IMR-90 (cell line): Measurements from ENCODE around the gene BCL2. TPM values are rescaled to one million over a fixed set of nuclear protein-coding genes. Genes with fewer than 3 reads are reported as not detected.

Source experiments
- ATAC-seq: fragments of 200-7000 bp; cut with Tn5 transposase; 2 replicates; pipeline ENCODE4 v1.9.1; 2020; ENCODE audit warnings: low read depth, mild to moderate bottlenecking, moderate library complexity
- BruUV-seq: library from RNA; stranded (reverse); fragments of 400-500 nt; replicated peaks from 2 replicates; lab custom pipeline; 2021; lab: Mats Ljungman, UMichigan
- CTCF ChIA-PET: fragments of 300-600 bp; formaldehyde crosslinking; extraction: SDS; loops from one replicate; lab custom pipeline; 2021; ENCODE audit warnings: antibody characterized with exemption; lab: Yijun Ruan, JAX
- POLR2A ChIA-PET: fragments of 300-600 bp; sonication (Branson Sonifier 250); formaldehyde crosslinking; loops from one replicate; lab custom pipeline; 2022; ENCODE audit warnings: antibody characterized with exemption; ENCODE audit not compliant: unreplicated experiment; lab: Charles Lee
- DNase-seq: peaks from one replicate; pipeline ENCODE4 v3.0.0; 2013
- H2AFZ ChIP-seq: replicated peaks from 2 replicates; pipeline ENCODE3; 2013; ENCODE audit warnings: low read length, mild to moderate bottlenecking; ENCODE audit not compliant: poor library complexity
- H2AK5ac ChIP-seq: 2 replicates; pipeline ENCODE4 v1.6.1; 2013; ENCODE audit warnings: low read depth, low read length, inconsistent platforms
- H2AK9ac ChIP-seq: replicated peaks from 2 replicates; pipeline ENCODE3; 2013; ENCODE audit warnings: mild to moderate bottlenecking, low read depth, low read length, moderate library complexity; ENCODE audit not compliant: poor library complexity
- H2BK120ac ChIP-seq: 2 replicates; pipeline ENCODE4 v1.6.1; 2013; ENCODE audit warnings: low read depth, low read length, inconsistent platforms
- H2BK15ac ChIP-seq: 3 replicates; pipeline ENCODE4 v1.6.1; 2013; ENCODE audit warnings: low read depth, low read length, inconsistent platforms
- H2BK20ac ChIP-seq: 2 replicates; pipeline ENCODE4 v1.6.1; 2013; ENCODE audit warnings: low read depth, mild to moderate bottlenecking, inconsistent platforms, low read length, moderate library complexity
- H2BK5ac ChIP-seq: 2 replicates; pipeline ENCODE4 v1.6.1; 2013; ENCODE audit warnings: mild to moderate bottlenecking, low read depth, low read length, inconsistent platforms; ENCODE audit not compliant: poor library complexity, severe bottlenecking
- H3K14ac ChIP-seq: replicated peaks from 2 replicates; pipeline ENCODE4 v1.6.1; 2013; ENCODE audit warnings: low read depth, low read length, inconsistent platforms
- H3K18ac ChIP-seq: 2 replicates; pipeline ENCODE4 v1.6.1; 2013; ENCODE audit warnings: low read depth, low read length, control low read depth
- H3K23ac ChIP-seq: 2 replicates; pipeline ENCODE4 v1.6.1; 2013; ENCODE audit warnings: low read depth, low read length, inconsistent platforms
- H3K27ac ChIP-seq: 2 replicates; pipeline ENCODE4 v1.5.1; 2013; ENCODE audit warnings: mild to moderate bottlenecking, control low read depth, low read length; ENCODE audit not compliant: insufficient read depth
- H3K27me3 ChIP-seq: 2 replicates; pipeline ENCODE4 v1.6.1; 2013; ENCODE audit warnings: low read length; ENCODE audit not compliant: control insufficient read depth, insufficient read depth
- H3K36me3 ChIP-seq: 2 replicates; pipeline ENCODE4 v1.6.1; 2013; ENCODE audit warnings: low read length, mixed read lengths; ENCODE audit not compliant: control insufficient read depth, insufficient read depth
- H3K4ac ChIP-seq: 2 replicates; pipeline ENCODE4 v1.6.1; 2013; ENCODE audit warnings: low read depth, low read length, inconsistent platforms
- H3K4me1 ChIP-seq: 2 replicates; pipeline ENCODE4 v1.6.1; 2013; ENCODE audit warnings: low read length, mixed read lengths; ENCODE audit not compliant: control insufficient read depth, insufficient read depth
- H3K4me2 ChIP-seq: 2 replicates; pipeline ENCODE4 v1.6.1; 2013; ENCODE audit warnings: low read depth, mild to moderate bottlenecking, control low read depth, low read length, moderate library complexity
- H3K4me3 ChIP-seq: 2 replicates; pipeline ENCODE4 v1.5.1; 2013; ENCODE audit warnings: low read depth, mild to moderate bottlenecking, control low read depth, low read length, moderate library complexity; ENCODE audit not compliant: insufficient read depth
- H3K56ac ChIP-seq: 2 replicates; pipeline ENCODE4 v1.6.1; 2013; ENCODE audit warnings: low read length, inconsistent platforms; ENCODE audit not compliant: insufficient read depth; ENCODE audit errors: extremely low read depth
- H3K79me1 ChIP-seq, 2 experiments: 2 replicates each; pipeline ENCODE4 v1.6.1; 2013; ENCODE audit warnings: low read length in 2 of 2, inconsistent platforms in 1 of 2, low read depth in 1 of 2
- H3K9ac ChIP-seq: 2 replicates; pipeline ENCODE4 v1.6.1; 2013; ENCODE audit warnings: low read depth, low read length, control low read depth
- H3K9me1 ChIP-seq: 2 replicates; pipeline ENCODE4 v1.6.1; 2013; ENCODE audit warnings: low read length, inconsistent platforms; ENCODE audit not compliant: insufficient read depth
- H3K9me3 ChIP-seq: 2 replicates; pipeline ENCODE4 v1.6.1; 2013; ENCODE audit warnings: low read length; ENCODE audit not compliant: control insufficient read depth, insufficient read depth
- H4K20me1 ChIP-seq: 2 replicates; pipeline ENCODE4 v1.6.1; 2013; ENCODE audit warnings: low read length, inconsistent platforms; ENCODE audit not compliant: insufficient read depth
- H4K5ac ChIP-seq: 2 replicates; pipeline ENCODE4 v1.6.1; 2013; ENCODE audit warnings: mild to moderate bottlenecking, low read depth, low read length, control low read depth
- H4K8ac ChIP-seq, 2 experiments: 2 replicates each; pipeline ENCODE4 v1.6.1; 2013; ENCODE audit warnings: low read depth in 2 of 2, low read length in 2 of 2, control low read depth in 1 of 2, inconsistent platforms in 1 of 2
- H4K91ac ChIP-seq: 2 replicates; pipeline ENCODE4 v1.6.1; 2013; ENCODE audit warnings: low read depth, low read length, inconsistent platforms; ENCODE audit not compliant: insufficient read depth
- BHLHE40 ChIP-seq: fragments of 150-350 bp; IDR thresholded peaks from 2 replicates; pipeline ENCODE4 v1.6.1; 2016; ENCODE audit warnings: mild to moderate bottlenecking, low read depth, low read length
- CEBPB ChIP-seq: IDR thresholded peaks from 2 replicates; pipeline ENCODE4 v1.6.1; 2012; ENCODE audit warnings: low read depth, low read length, improper control_type of control experiment
- CTCF ChIP-seq: conservative IDR thresholded peaks from 2 replicates; pipeline ENCODE4 v1.5.1; 2012; ENCODE audit warnings: mild to moderate bottlenecking, low read depth, low read length, improper control_type of control experiment
- ELK1 ChIP-seq: fragments of 150-350 bp; IDR thresholded peaks from 2 replicates; pipeline ENCODE4 v1.6.1; 2016; ENCODE audit warnings: low read depth, mild to moderate bottlenecking, low read length, moderate library complexity, borderline replicate concordance
- FOS ChIP-seq: fragments of 150-350 bp; IDR thresholded peaks from 2 replicates; pipeline ENCODE4 v1.6.1; 2016; ENCODE audit warnings: low read depth, low read length
- MAFK ChIP-seq: IDR thresholded peaks from 2 replicates; pipeline ENCODE4 v1.6.1; 2012; ENCODE audit warnings: low read depth, low read length, improper control_type of control experiment
- MAZ ChIP-seq: IDR thresholded peaks from 2 replicates; pipeline ENCODE4 v1.6.1; 2012; ENCODE audit warnings: low read depth, mild to moderate bottlenecking, low read length, improper control_type of control experiment, moderate library complexity, borderline replicate concordance
- MXI1 ChIP-seq: IDR thresholded peaks from 2 replicates; pipeline ENCODE4 v1.6.1; 2012; ENCODE audit warnings: low read depth, mild to moderate bottlenecking, low read length, moderate library complexity, borderline replicate concordance
- NFE2L2 ChIP-seq: fragments of 150-350 bp; IDR thresholded peaks from 2 replicates; pipeline ENCODE4 v1.6.1; 2016; ENCODE audit warnings: low read depth, mild to moderate bottlenecking, low read length
- POLR2A ChIP-seq: IDR thresholded peaks from 2 replicates; pipeline ENCODE4 v1.6.1; 2012; ENCODE audit warnings: mild to moderate bottlenecking, low read depth, low read length
- RAD21 ChIP-seq: IDR thresholded peaks from 2 replicates; pipeline ENCODE4 v1.6.1; 2012; ENCODE audit warnings: low read length, improper control_type of control experiment
- RCOR1 ChIP-seq: IDR thresholded peaks from 2 replicates; pipeline ENCODE4 v1.6.1; 2012; ENCODE audit warnings: mild to moderate bottlenecking, low read length, improper control_type of control experiment; ENCODE audit not compliant: insufficient replicate concordance
- RFX5 ChIP-seq: IDR thresholded peaks from 2 replicates; pipeline ENCODE4 v1.8.0; 2012; ENCODE audit warnings: low read depth, mild to moderate bottlenecking, low read length, moderate library complexity
- SMC3 ChIP-seq: fragments of 150-350 bp; IDR thresholded peaks from 2 replicates; pipeline ENCODE4 v1.6.1; 2016; ENCODE audit warnings: low read depth, mild to moderate bottlenecking, antibody characterized with exemption, low read length, moderate library complexity
- USF2 ChIP-seq: fragments of 150-350 bp; IDR thresholded peaks from 2 replicates; pipeline ENCODE4 v1.6.1; 2017; ENCODE audit warnings: mild to moderate bottlenecking, antibody characterized with exemption, low read length, low read depth
- WGBS, 2 experiments: methylation state at CpG; one replicate each; pipeline versions ENCODE4 v1.1.5 to v1.1.7; 2013; ENCODE audit warnings: missing lambda C conversion rate in 2 of 2; ENCODE audit not compliant: insufficient read length in 1 of 2; ENCODE audit errors: extremely low coverage in 2 of 2; 5-methylcytosine and 5-hydroxymethylcytosine counted together
- dilution Hi-C: fragments of 300-500 bp; cut with HindIII; formaldehyde crosslinking; loops from one replicate; pipeline ENCODE4 v1.14.3; 2018; ENCODE audit warnings: low sequenced_read_pairs; ENCODE audit not compliant: unreplicated experiment
- in situ Hi-C: fragments of 300-500 bp; cut with MboI; formaldehyde crosslinking; loops from 3 replicates; pipeline ENCODE4 v1.14.3; 2019; ENCODE audit warnings: low sequenced_read_pairs, inconsistent platforms, mixed read lengths
- intact Hi-C: fragments of 100-400 bp; cut with micrococcal nuclease; formaldehyde crosslinking; loops from 2 replicates; pipeline ENCODE4 v1.10.0; 2022
- polyA plus RNA-seq, 3 experiments: library from polyadenylated mRNA; depleted of rRNA; stranded (reverse); fragments of >200 nt; gene quantifications; 2 replicates each; pipeline ENCODE4 v1.2.3, GENCODE V29; 2012; ENCODE audit warnings: low replicate concordance in 1 of 3
- total RNA-seq: library from RNA; depleted of rRNA; stranded (reverse); fragments of >200 nt; gene quantifications from 2 replicates; pipeline ENCODE4 v1.2.3, GENCODE V29; 2012

The BCL2 gene
- total and polyA plus RNA-seq, 2 of the 4 experiments (the other 2 are of a cell fraction) = 0.24 to 0.54 TPM

GRCh38 chr18:63099848-63100629, 219.5 kb downstream of the BCL2 start:
- Histone ChIP-seq H3K4me2 (no peak overlapping the region), H2AK5ac (no peak overlapping the region), H3K18ac (no peak overlapping the region), H3K23ac (no peak overlapping the region), H2BK5ac (no peak overlapping the region), H3K9ac (no peak overlapping the region), H3K56ac (no peak overlapping the region), H3K4me1 (no peaks in the 10 kb centered on the region), H3K4me3 (no peak overlapping the region), H4K8ac (no peak overlapping the region), H3K27ac (no peak overlapping the region), H3K9me1 (no peaks in the 10 kb centered on the region; the same call in 1 of the 2 replicates), H4K91ac (no peak overlapping the region), H2BK120ac (no peak overlapping the region), H3K27me3 (peaks cover 8% of the 10 kb centered on the region), H3K9me3 (no peaks in the 10 kb centered on the region), H2BK15ac (no peak overlapping the region), H2BK20ac (no peak overlapping the region), H3K79me1 (no peaks in the 10 kb centered on the region), H3K4ac (no peak overlapping the region), H4K20me1 (no peaks in the 10 kb centered on the region), H3K36me3 (no peaks in the 10 kb centered on the region), H2AK9ac (no peak overlapping the region), H2AFZ (peak overlapping the region; percentile 44), H3K14ac (no peak overlapping the region), H4K5ac (no peak overlapping the region)
- 65% methylated on average over 4 of the region's 10 CpGs; no CpG with 5 or more reads in 1 of the 2 experiments for WGBS, 2 experiments
- in situ Hi-C loops = no loop called here
- DNase-seq (no peak), ATAC-seq (no peak)
- BruUV-seq = no TSS peak
- ChIA-PET CTCF (interaction anchor here (0.9 kb wide), 1 partner anchor 24 kb away, joined by 3 read pairs; no protein-coding TSS in a partner anchor), POLR2A (no interaction called here)
- intact Hi-C loops = no loop called here
- dilution Hi-C loops = no loop called here
- TF ChIP-seq MAFK (no peak), CEBPB (no peak), FOS (no peak), RFX5 (no peak), RAD21 (no peak), POLR2A (no peak), RCOR1 (no peak), NFE2L2 (no peak), BHLHE40 (no peak), MXI1 (no peak), CTCF (no peak), MAZ (no peak), SMC3 (no peak), ELK1 (no peak), USF2 (no peak)
